ENCODE results near the gene STEAP2. TPM values are rescaled to one million over a fixed set of nuclear protein-coding genes. Genes with fewer than 3 reads are reported as not detected.
A peak's percentile ranks its signal among the peaks of the same experiment; 100 is the strongest.

Gene STEAP2
- total RNA-seq, 2 donors from 2014 or later: 22.2 to 26.7 TPM

- Histone ChIP-seq H3K4me1 (peaks cover 0 to 19% of the 10 kb centered on the region in 2 donors), H3K27me3 (no peaks in the 10 kb centered on the region), H3K4me3 (no peak overlapping the region), H3K36me3 (no peaks in the 10 kb centered on the region), H3K9me3 (no peaks in the 10 kb centered on the region), H3K27ac (no peak overlapping the region)
- no peak for TF ChIP-seq CTCF (IDR thresholded peaks at IDR 0.05)
- DNase-seq (ENCODE audit: low spot score): no peak
These were observed 32.0 kb downstream of the STEAP2 start for GRCh38 chr7:90243556-90243955.

GRCh38 chr7:90244565-90244908, 33.0 kb downstream of the STEAP2 start:
- no peak for TF ChIP-seq CTCF (IDR thresholded peaks at IDR 0.05)
- peaks cover 0 to 19% of the 10 kb centered on the region in 2 donors for H3K4me1 ChIP-seq
- DNase-seq (ENCODE audit: low spot score): no peak
- peak overlapping the region; percentile 68 to 85 for H3K4me3 ChIP-seq
- peak overlapping the region in 1 of 2 donors; percentile 61 for H3K27ac ChIP-seq
- H3K9me3 ChIP-seq: no peaks in the 10 kb centered on the region
- no peaks in the 10 kb centered on the region for H3K27me3 ChIP-seq
- no peaks in the 10 kb centered on the region for H3K36me3 ChIP-seq

GRCh38 chr7:90244909-90245851, 33.6 kb downstream of the STEAP2 start, which contains the start of gene CFAP69:
Gene CFAP69 (plus strand): TSS chr7:90245174. CDS start chr7:90245425, 251 bp downstream.
- Histone ChIP-seq H3K27ac (peak within 1 kb of the TSS; percentile 27 to 61), H3K9me3 (no peaks in the 10 kb centered on the region), H3K4me3 (peak within 1 kb of the TSS; percentile 68 to 85), H3K27me3 (no peaks in the 10 kb centered on the region), H3K4me1 (peaks cover 0 to 19% of the 10 kb centered on the region in 2 donors), H3K36me3 (no peaks in the 10 kb centered on the region)
- peak; percentile 94 for DNase-seq (ENCODE audit: low spot score)
- TF ChIP-seq CTCF (IDR thresholded peaks at IDR 0.05): peak in 1 of 2 donors; percentile 37

- no peak for TF ChIP-seq CTCF (IDR thresholded peaks at IDR 0.05)
- Histone ChIP-seq H3K9me3 (no peaks in the 10 kb centered on the region), H3K36me3 (no peaks in the 10 kb centered on the region), H3K4me1 (peaks cover 0 to 25% of the 10 kb centered on the region in 2 donors), H3K4me3 (peak overlapping the region; percentile 68 to 85), H3K27ac (no peak overlapping the region), H3K27me3 (no peaks in the 10 kb centered on the region)
- DNase-seq (ENCODE audit: low spot score): no peak
These were observed 34.6 kb downstream of the STEAP2 start for GRCh38 chr7:90246171-90246570.

- no peak for DNase-seq (ENCODE audit: low spot score)
- no peaks in the 10 kb centered on the region for H3K27me3 ChIP-seq
- no peaks in the 10 kb centered on the region for H3K36me3 ChIP-seq
- H3K9me3 ChIP-seq: no peaks in the 10 kb centered on the region
- H3K4me3 ChIP-seq: no peak overlapping the region
- peaks cover 0 to 25% of the 10 kb centered on the region in 2 donors for H3K4me1 ChIP-seq
- TF ChIP-seq CTCF (IDR thresholded peaks at IDR 0.05): no peak
- no peak overlapping the region for H3K27ac ChIP-seq
These were observed 37.2 kb downstream of the STEAP2 start for GRCh38 chr7:90248706-90249105.
